NB4 (cell line): ENCODE data around the gene PSMD9.

Experiments
- CTCF ChIP-seq: IDR thresholded peaks from one replicate; pipeline ENCODE4 v1.5.1; 2012; ENCODE audit warnings: low read depth, low read length
- MAX ChIP-seq: IDR thresholded peaks from 2 replicates; pipeline ENCODE4 v1.6.1; 2011; ENCODE audit warnings: low read depth, low read length
- POLR2A ChIP-seq: IDR thresholded peaks from 2 replicates; pipeline ENCODE4 v1.6.1; 2011; ENCODE audit warnings: mild to moderate bottlenecking; ENCODE audit not compliant: insufficient read length; ENCODE audit errors: extremely low read depth

GRCh38 chr12:121858318-121858661 is 30.3 kb upstream of the PSMD9 start:
- TF ChIP-seq CTCF (no peak), MAX (no peak), POLR2A (no peak)
